ENCODE measurements around the gene RIOK2.
"Not testable (repeated sequence)": the region's sequence is repeated elsewhere in the genome, so short reads cannot be mapped to it uniquely, and the experiment has no call there.

Gene RIOK2

GRCh38 chr5:97194366-97194765, 11.3 kb upstream of the RIOK2 start:
- H3K36me3 ChIP-seq (ENCODE audit: control insufficient read depth in 2 of 2, insufficient read depth in 2 of 2, low read length in 2 of 2), result no peaks in the 10 kb centered on the region
- no peaks in the 10 kb centered on the region for H3K27me3 ChIP-seq (ENCODE audit: control insufficient read depth in 2 of 2, insufficient read depth in 2 of 2, low read length in 2 of 2)
- H3K9ac ChIP-seq (ENCODE audit: low read depth in 1 of 2, low read length in 2 of 2), result no peak overlapping the region
- peaks cover 0 to 2% of the 10 kb centered on the region in 2 donors for H3K9me3 ChIP-seq (ENCODE audit: control insufficient read depth in 2 of 2, low read length in 2 of 2)
- no peaks in the 10 kb centered on the region for H3K4me1 ChIP-seq (ENCODE audit: control insufficient read depth in 2 of 2, insufficient read depth in 2 of 2, low read length in 2 of 2)
- H3K27ac ChIP-seq (ENCODE audit: low read depth in 2 of 2, low read length in 2 of 2), result no peak overlapping the region
- H3K4me3 ChIP-seq (ENCODE audit: low read length in 2 of 2), result no peak overlapping the region

- H3K27ac ChIP-seq (ENCODE audit: low read depth in 2 of 2, low read length in 2 of 2), result no peak overlapping the region
- no peak overlapping the region for H3K4me3 ChIP-seq (ENCODE audit: low read length in 2 of 2)
- no peak overlapping the region for H3K9ac ChIP-seq (ENCODE audit: low read depth in 1 of 2, low read length in 2 of 2)
- H3K27me3 ChIP-seq (ENCODE audit: control insufficient read depth in 2 of 2, insufficient read depth in 2 of 2, low read length in 2 of 2), result no peaks in the 10 kb centered on the region
- no peaks in the 10 kb centered on the region for H3K4me1 ChIP-seq (ENCODE audit: control insufficient read depth in 2 of 2, insufficient read depth in 2 of 2, low read length in 2 of 2)
- no peaks in the 10 kb centered on the region for H3K36me3 ChIP-seq (ENCODE audit: control insufficient read depth in 2 of 2, insufficient read depth in 2 of 2, low read length in 2 of 2)
- H3K9me3 ChIP-seq (ENCODE audit: control insufficient read depth in 2 of 2, low read length in 2 of 2), result peaks cover 0 to 2% of the 10 kb centered on the region in 2 donors
Measured at GRCh38 chr5:97193355-97193688, 10.3 kb upstream of the RIOK2 start.

GRCh38 chr5:97192580-97193354, 9.7 kb upstream of the RIOK2 start:
- Histone ChIP-seq H3K9ac (ENCODE audit: low read depth in 1 of 2, low read length in 2 of 2) (no peak overlapping the region), H3K9me3 (ENCODE audit: control insufficient read depth in 2 of 2, low read length in 2 of 2) (peaks cover 0 to 2% of the 10 kb centered on the region in 2 donors), H3K27ac (ENCODE audit: low read depth in 2 of 2, low read length in 2 of 2) (no peak overlapping the region), H3K4me1 (ENCODE audit: control insufficient read depth in 2 of 2, insufficient read depth in 2 of 2, low read length in 2 of 2) (no peaks in the 10 kb centered on the region), H3K4me3 (ENCODE audit: low read length in 2 of 2) (no peak overlapping the region), H3K27me3 (ENCODE audit: control insufficient read depth in 2 of 2, insufficient read depth in 2 of 2, low read length in 2 of 2) (no peaks in the 10 kb centered on the region), H3K36me3 (ENCODE audit: control insufficient read depth in 2 of 2, insufficient read depth in 2 of 2, low read length in 2 of 2) (no peaks in the 10 kb centered on the region)

- H3K4me3 ChIP-seq (ENCODE audit: low read length in 2 of 2), result no peak overlapping the region
- H3K9me3 ChIP-seq (ENCODE audit: control insufficient read depth in 2 of 2, low read length in 2 of 2), result peaks cover 0 to 2% of the 10 kb centered on the region in 2 donors
- no peak overlapping the region for H3K27ac ChIP-seq (ENCODE audit: low read depth in 2 of 2, low read length in 2 of 2)
- H3K9ac ChIP-seq (ENCODE audit: low read depth in 1 of 2, low read length in 2 of 2), result no peak overlapping the region
- H3K27me3 ChIP-seq (ENCODE audit: control insufficient read depth in 2 of 2, insufficient read depth in 2 of 2, low read length in 2 of 2), result no peaks in the 10 kb centered on the region
- H3K36me3 ChIP-seq (ENCODE audit: control insufficient read depth in 2 of 2, insufficient read depth in 2 of 2, low read length in 2 of 2), result no peaks in the 10 kb centered on the region
- no peaks in the 10 kb centered on the region for H3K4me1 ChIP-seq (ENCODE audit: control insufficient read depth in 2 of 2, insufficient read depth in 2 of 2, low read length in 2 of 2)
Measured at GRCh38 chr5:97191893-97192292, 8.8 kb upstream of the RIOK2 start.

- not testable (repeated sequence) for H3K4me1 ChIP-seq (ENCODE audit: control insufficient read depth in 2 of 2, insufficient read depth in 2 of 2, low read length in 2 of 2); H3K4me3 ChIP-seq (ENCODE audit: low read length in 2 of 2); H3K9me3 ChIP-seq (ENCODE audit: control insufficient read depth in 2 of 2, low read length in 2 of 2); H3K36me3 ChIP-seq (ENCODE audit: control insufficient read depth in 2 of 2, insufficient read depth in 2 of 2, low read length in 2 of 2); H3K27ac ChIP-seq (ENCODE audit: low read depth in 2 of 2, low read length in 2 of 2); H3K27me3 ChIP-seq (ENCODE audit: control insufficient read depth in 2 of 2, insufficient read depth in 2 of 2, low read length in 2 of 2); H3K9ac ChIP-seq (ENCODE audit: low read depth in 1 of 2, low read length in 2 of 2)
Measured at GRCh38 chr5:97189523-97189922, 6.5 kb upstream of the RIOK2 start.

GRCh38 chr5:97183930-97184213, 825 bp upstream of the RIOK2 start:
- Histone ChIP-seq H3K36me3 (ENCODE audit: control insufficient read depth in 2 of 2, insufficient read depth in 2 of 2, low read length in 2 of 2) (peaks cover 3 to 4% of the 10 kb centered on the region in 2 donors), H3K9me3 (ENCODE audit: control insufficient read depth in 2 of 2, low read length in 2 of 2) (no peaks in the 10 kb centered on the region), H3K4me3 (ENCODE audit: low read length in 2 of 2) (peak overlapping the region; percentile 96 to 99), H3K27me3 (ENCODE audit: control insufficient read depth in 2 of 2, insufficient read depth in 2 of 2, low read length in 2 of 2) (no peaks in the 10 kb centered on the region), H3K9ac (ENCODE audit: low read depth in 1 of 2, low read length in 2 of 2) (peak overlapping the region; percentile 85 to 87), H3K27ac (ENCODE audit: low read depth in 2 of 2, low read length in 2 of 2) (peak overlapping the region; percentile 91 to 94), H3K4me1 (ENCODE audit: control insufficient read depth in 2 of 2, insufficient read depth in 2 of 2, low read length in 2 of 2) (peaks cover 5 to 9% of the 10 kb centered on the region in 2 donors)

GRCh38 chr5:97182571-97183099, 412 bp downstream of the RIOK2 start:
- peak overlapping the region; percentile 91 to 94 for H3K27ac ChIP-seq (ENCODE audit: low read depth in 2 of 2, low read length in 2 of 2)
- H3K36me3 ChIP-seq (ENCODE audit: control insufficient read depth in 2 of 2, insufficient read depth in 2 of 2, low read length in 2 of 2), result peaks cover 13 to 16% of the 10 kb centered on the region in 2 donors
- peak overlapping the region; percentile 85 to 87 for H3K9ac ChIP-seq (ENCODE audit: low read depth in 1 of 2, low read length in 2 of 2)
- H3K27me3 ChIP-seq (ENCODE audit: control insufficient read depth in 2 of 2, insufficient read depth in 2 of 2, low read length in 2 of 2), result no peaks in the 10 kb centered on the region
- peaks cover 5 to 9% of the 10 kb centered on the region in 2 donors for H3K4me1 ChIP-seq (ENCODE audit: control insufficient read depth in 2 of 2, insufficient read depth in 2 of 2, low read length in 2 of 2)
- peak overlapping the region; percentile 96 to 99 for H3K4me3 ChIP-seq (ENCODE audit: low read length in 2 of 2)
- H3K9me3 ChIP-seq (ENCODE audit: control insufficient read depth in 2 of 2, low read length in 2 of 2), result no peaks in the 10 kb centered on the region

- no peak overlapping the region for H3K27ac ChIP-seq (ENCODE audit: low read depth in 2 of 2, low read length in 2 of 2)
- H3K4me1 ChIP-seq (ENCODE audit: control insufficient read depth in 2 of 2, insufficient read depth in 2 of 2, low read length in 2 of 2), result peaks cover 5 to 9% of the 10 kb centered on the region in 2 donors
- no peaks in the 10 kb centered on the region for H3K27me3 ChIP-seq (ENCODE audit: control insufficient read depth in 2 of 2, insufficient read depth in 2 of 2, low read length in 2 of 2)
- H3K9ac ChIP-seq (ENCODE audit: low read depth in 1 of 2, low read length in 2 of 2), result peak overlapping the region; percentile 85 to 87
- H3K36me3 ChIP-seq (ENCODE audit: control insufficient read depth in 2 of 2, insufficient read depth in 2 of 2, low read length in 2 of 2), result peaks cover 18 to 21% of the 10 kb centered on the region in 2 donors
- peak overlapping the region; percentile 96 to 99 for H3K4me3 ChIP-seq (ENCODE audit: low read length in 2 of 2)
- no peaks in the 10 kb centered on the region for H3K9me3 ChIP-seq (ENCODE audit: control insufficient read depth in 2 of 2, low read length in 2 of 2)
Measured at GRCh38 chr5:97181856-97182545, 1.0 kb downstream of the RIOK2 start.

GRCh38 chr5:97179457-97179856, 3.6 kb downstream of the RIOK2 start:
- H3K4me3 ChIP-seq (ENCODE audit: low read length in 2 of 2); H3K27ac ChIP-seq (ENCODE audit: low read depth in 2 of 2, low read length in 2 of 2); H3K9me3 ChIP-seq (ENCODE audit: control insufficient read depth in 2 of 2, low read length in 2 of 2); H3K4me1 ChIP-seq (ENCODE audit: control insufficient read depth in 2 of 2, insufficient read depth in 2 of 2, low read length in 2 of 2); H3K27me3 ChIP-seq (ENCODE audit: control insufficient read depth in 2 of 2, insufficient read depth in 2 of 2, low read length in 2 of 2); H3K9ac ChIP-seq (ENCODE audit: low read depth in 1 of 2, low read length in 2 of 2): not testable (repeated sequence)
- peaks cover 34 to 45% of the 10 kb centered on the region in 2 donors for H3K36me3 ChIP-seq (ENCODE audit: control insufficient read depth in 2 of 2, insufficient read depth in 2 of 2, low read length in 2 of 2)

GRCh38 chr5:97172227-97172626, 10.8 kb downstream of the RIOK2 start:
- Histone ChIP-seq H3K4me1 (ENCODE audit: control insufficient read depth in 2 of 2, insufficient read depth in 2 of 2, low read length in 2 of 2) (no peaks in the 10 kb centered on the region), H3K27me3 (ENCODE audit: control insufficient read depth in 2 of 2, insufficient read depth in 2 of 2, low read length in 2 of 2) (no peaks in the 10 kb centered on the region), H3K9ac (ENCODE audit: low read depth in 1 of 2, low read length in 2 of 2) (no peak overlapping the region), H3K9me3 (ENCODE audit: control insufficient read depth in 2 of 2, low read length in 2 of 2) (no peaks in the 10 kb centered on the region), H3K4me3 (ENCODE audit: low read length in 2 of 2) (no peak overlapping the region), H3K27ac (ENCODE audit: low read depth in 2 of 2, low read length in 2 of 2) (no peak overlapping the region), H3K36me3 (ENCODE audit: control insufficient read depth in 2 of 2, insufficient read depth in 2 of 2, low read length in 2 of 2) (peaks cover 63 to 76% of the 10 kb centered on the region in 2 donors)

All from mucosa of rectum (tissue), 2 donors.